GM13976 (cell line): ENCODE results near the gene TAT.

Source experiments
- DNase-seq: peaks from one replicate; pipeline ENCODE4 v3.0.0; 2012; ENCODE audit warnings: low spot score
- CTCF ChIP-seq: IDR thresholded peaks from 2 replicates; pipeline ENCODE4 v1.5.1; 2012; ENCODE audit warnings: borderline replicate concordance, mild to moderate bottlenecking; ENCODE audit not compliant: insufficient read depth; ENCODE audit errors: extremely low read depth, missing control alignments, control extremely low read depth
- in situ Hi-C: fragments of 300-500 bp; cut with MboI; formaldehyde crosslinking; loops from one replicate; pipeline ENCODE4 v1.12.0; 2022; ENCODE audit warnings: low sequenced_read_pairs, mixed read lengths, inconsistent platforms; ENCODE audit not compliant: unreplicated experiment

Gene TAT

GRCh38 chr16:71520550-71520949 lies 56.3 kb downstream of the TAT start:
- no peak for TF ChIP-seq CTCF
- in situ Hi-C loops: no loop called here
- DNase-seq: no peak
